Uterus (tissue), 2 donors: Measurements from ENCODE around the gene TSPAN4.

Experiments used
- POLR2A ChIP-seq, 2 donors: fragments of 450-650 bp; IDR thresholded peaks; one replicate each; pipeline ENCODE4 v1.6.1; 2016; ENCODE audit warnings: antibody characterized with exemption in 2 of 2, mild to moderate bottlenecking in 1 of 2, moderate library complexity in 1 of 2
- TF ChIP-seq, protein P1 (sequence below), 4 experiments: fragments of 200-600 bp in 2 of 4; fragments of 450-650 bp in 2 of 4; sonication (generic) in 2 of 4; IDR thresholded peaks; one replicate each; pipeline ENCODE4 v1.5.1; 2016 to 2019; ENCODE audit warnings: antibody characterized with exemption in 4 of 4, mild to moderate bottlenecking in 2 of 4, moderate library complexity in 1 of 4

DNA sequence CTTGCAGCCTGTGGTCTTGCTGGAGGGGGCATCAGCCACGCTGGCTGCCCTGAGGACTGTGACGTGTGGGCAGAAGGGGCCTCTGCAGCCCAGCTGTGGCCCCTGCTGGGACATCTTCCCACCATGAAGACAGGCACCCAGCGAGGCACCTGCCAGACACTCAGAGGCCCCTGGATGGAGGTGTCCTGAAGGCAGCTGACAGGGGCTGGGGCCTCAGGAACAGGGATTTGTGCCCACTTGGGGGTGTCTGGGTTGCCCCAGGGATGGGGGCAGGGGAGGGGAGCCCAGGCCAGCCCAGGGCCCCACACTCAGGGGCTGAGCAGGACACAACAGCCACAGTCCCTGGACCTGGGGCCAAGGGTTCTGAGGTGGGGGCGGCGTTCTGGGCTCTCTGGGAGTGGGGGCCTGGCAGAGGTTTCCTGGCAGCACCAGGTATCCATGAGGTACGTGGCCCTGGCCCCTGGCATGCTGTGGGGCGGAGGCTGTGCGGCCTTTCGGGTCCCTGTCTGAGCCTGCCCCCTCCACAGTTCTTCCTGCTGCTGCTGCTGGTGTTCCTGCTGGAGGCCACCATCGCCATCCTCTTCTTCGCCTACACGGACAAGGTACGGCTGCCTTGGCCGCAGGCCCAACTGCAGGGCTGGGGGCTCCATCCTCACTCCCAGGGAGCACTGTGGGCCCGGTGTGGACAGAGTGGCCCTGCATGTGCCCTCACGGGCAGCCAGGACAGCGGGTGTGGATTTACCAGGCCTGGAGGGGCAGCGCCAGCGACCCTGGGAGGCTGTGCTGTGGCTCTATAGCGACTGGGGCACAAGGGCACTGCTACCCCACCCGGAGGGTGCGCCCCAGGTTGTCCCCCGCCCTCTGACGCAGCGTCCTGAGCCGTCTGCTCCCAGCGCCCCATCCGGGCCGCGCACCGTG, 21.5 kb downstream of the TSPAN4 start:
- TF ChIP-seq, protein P1, sequence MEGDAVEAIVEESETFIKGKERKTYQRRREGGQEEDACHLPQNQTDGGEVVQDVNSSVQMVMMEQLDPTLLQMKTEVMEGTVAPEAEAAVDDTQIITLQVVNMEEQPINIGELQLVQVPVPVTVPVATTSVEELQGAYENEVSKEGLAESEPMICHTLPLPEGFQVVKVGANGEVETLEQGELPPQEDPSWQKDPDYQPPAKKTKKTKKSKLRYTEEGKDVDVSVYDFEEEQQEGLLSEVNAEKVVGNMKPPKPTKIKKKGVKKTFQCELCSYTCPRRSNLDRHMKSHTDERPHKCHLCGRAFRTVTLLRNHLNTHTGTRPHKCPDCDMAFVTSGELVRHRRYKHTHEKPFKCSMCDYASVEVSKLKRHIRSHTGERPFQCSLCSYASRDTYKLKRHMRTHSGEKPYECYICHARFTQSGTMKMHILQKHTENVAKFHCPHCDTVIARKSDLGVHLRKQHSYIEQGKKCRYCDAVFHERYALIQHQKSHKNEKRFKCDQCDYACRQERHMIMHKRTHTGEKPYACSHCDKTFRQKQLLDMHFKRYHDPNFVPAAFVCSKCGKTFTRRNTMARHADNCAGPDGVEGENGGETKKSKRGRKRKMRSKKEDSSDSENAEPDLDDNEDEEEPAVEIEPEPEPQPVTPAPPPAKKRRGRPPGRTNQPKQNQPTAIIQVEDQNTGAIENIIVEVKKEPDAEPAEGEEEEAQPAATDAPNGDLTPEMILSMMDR (IDR thresholded peaks at IDR 0.05), result no peak
- no peak for TF ChIP-seq POLR2A (IDR thresholded peaks at IDR 0.05)
